IMR-90 (cell line): ENCODE results near the gene ITPK1.

Experiments used
- CTCF ChIP-seq: conservative IDR thresholded peaks from 2 replicates; pipeline ENCODE4 v1.5.1; 2012; ENCODE audit warnings: mild to moderate bottlenecking, low read depth, low read length, improper control_type of control experiment
- POLR2A ChIP-seq: IDR thresholded peaks from 2 replicates; pipeline ENCODE4 v1.6.1; 2012; ENCODE audit warnings: mild to moderate bottlenecking, low read depth, low read length
- SMC3 ChIP-seq: fragments of 150-350 bp; IDR thresholded peaks from 2 replicates; pipeline ENCODE4 v1.6.1; 2016; ENCODE audit warnings: low read depth, mild to moderate bottlenecking, antibody characterized with exemption, low read length, moderate library complexity

GRCh38 chr14:93083917-93084316, 31.8 kb downstream of the ITPK1 start:
- TF ChIP-seq POLR2A (no peak), CTCF (no peak), SMC3 (no peak)
